Gastrocnemius medialis (tissue), 4 donors: ENCODE data around the gene ASCL5.

Source experiments
- POLR2A ChIP-seq, 2 donors: fragments of 450-650 bp; IDR thresholded peaks; one replicate each; pipeline ENCODE4 v1.6.1; 2017; ENCODE audit warnings: antibody characterized with exemption in 2 of 2, mild to moderate bottlenecking in 2 of 2, moderate library complexity in 2 of 2
- TF ChIP-seq, protein P1 (sequence below), 5 experiments: fragments of 450-650 bp in 3 of 5; fragments of 200-600 bp in 2 of 5; sonication (generic) in 2 of 5; IDR thresholded peaks in 4 of 5; conservative IDR thresholded peaks in 1 of 5; 1 replicate in 4 of 5; 2 replicates in 1 of 5; pipeline ENCODE4 v1.5.1; 2016 to 2019; ENCODE audit warnings: antibody characterized with exemption in 5 of 5, mild to moderate bottlenecking in 3 of 5, moderate library complexity in 3 of 5

DNA sequence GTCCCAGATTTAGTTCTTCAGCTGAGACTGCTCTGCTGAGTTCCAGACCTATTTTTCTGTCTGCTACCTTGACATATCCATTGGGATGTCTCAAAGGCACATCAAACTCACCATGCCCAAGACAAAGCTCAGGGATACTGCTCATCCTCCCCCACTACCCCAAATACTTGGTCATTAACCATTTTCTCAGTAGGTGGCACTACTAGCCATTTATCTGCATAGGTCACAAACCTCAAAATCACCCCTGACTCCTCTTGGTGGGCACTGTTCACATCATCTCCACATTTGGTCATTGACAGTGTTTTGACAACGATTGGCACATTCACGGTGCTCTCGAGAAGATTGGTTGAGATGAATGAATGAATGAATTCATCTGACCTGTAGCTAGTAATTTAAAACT, 46.8 kb downstream of the ASCL5 start:
- no peak for TF ChIP-seq POLR2A (IDR thresholded peaks at IDR 0.05)
- TF ChIP-seq, protein P1, sequence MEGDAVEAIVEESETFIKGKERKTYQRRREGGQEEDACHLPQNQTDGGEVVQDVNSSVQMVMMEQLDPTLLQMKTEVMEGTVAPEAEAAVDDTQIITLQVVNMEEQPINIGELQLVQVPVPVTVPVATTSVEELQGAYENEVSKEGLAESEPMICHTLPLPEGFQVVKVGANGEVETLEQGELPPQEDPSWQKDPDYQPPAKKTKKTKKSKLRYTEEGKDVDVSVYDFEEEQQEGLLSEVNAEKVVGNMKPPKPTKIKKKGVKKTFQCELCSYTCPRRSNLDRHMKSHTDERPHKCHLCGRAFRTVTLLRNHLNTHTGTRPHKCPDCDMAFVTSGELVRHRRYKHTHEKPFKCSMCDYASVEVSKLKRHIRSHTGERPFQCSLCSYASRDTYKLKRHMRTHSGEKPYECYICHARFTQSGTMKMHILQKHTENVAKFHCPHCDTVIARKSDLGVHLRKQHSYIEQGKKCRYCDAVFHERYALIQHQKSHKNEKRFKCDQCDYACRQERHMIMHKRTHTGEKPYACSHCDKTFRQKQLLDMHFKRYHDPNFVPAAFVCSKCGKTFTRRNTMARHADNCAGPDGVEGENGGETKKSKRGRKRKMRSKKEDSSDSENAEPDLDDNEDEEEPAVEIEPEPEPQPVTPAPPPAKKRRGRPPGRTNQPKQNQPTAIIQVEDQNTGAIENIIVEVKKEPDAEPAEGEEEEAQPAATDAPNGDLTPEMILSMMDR (IDR thresholded peaks at IDR 0.05 in 4 of 5, conservative IDR thresholded peaks at IDR 0.05 in 1 of 5): no peak
